HCEC 1CT (cell line): ENCODE results near the gene HIGD1C.
"Not testable (repeated sequence)": the region's sequence is repeated elsewhere in the genome, so short reads cannot be mapped to it uniquely, and the experiment has no call there.

Experiments
- DNase-seq: peaks from one replicate; pipeline ENCODE4 v3.0.0-alpha.2; 2017

The HIGD1C gene

DNA sequence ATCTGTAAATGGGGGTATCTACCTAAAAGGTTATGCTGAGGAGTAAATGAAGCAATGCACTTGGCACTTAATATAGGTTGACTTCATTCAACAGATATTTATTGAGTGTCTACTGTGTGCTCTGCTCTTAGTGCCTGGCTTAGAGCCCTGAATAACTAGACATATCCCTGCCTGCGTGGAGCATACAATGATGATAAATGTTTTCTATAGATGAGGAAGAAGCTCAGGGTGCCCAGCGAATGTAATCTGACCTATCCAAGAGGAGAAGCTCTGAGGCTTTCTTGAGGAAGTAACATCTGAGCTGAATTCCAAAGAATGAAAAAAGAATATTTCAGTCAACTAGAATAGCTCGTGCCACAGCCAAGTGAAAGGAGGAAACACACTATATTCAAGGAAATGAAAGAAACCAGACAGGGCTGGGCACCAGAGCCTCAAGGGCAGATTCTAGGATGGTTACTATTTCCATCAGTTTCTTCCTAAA, 17.9 kb upstream of the HIGD1C start:
- peak; percentile 61 for DNase-seq

- DNase-seq, result peak; percentile 58
Observed at GRCh38 chr12:50934981-50935807, 17.1 kb upstream of the HIGD1C start.

- no peak for DNase-seq
Observed at GRCh38 chr12:50936821-50937530, 15.4 kb upstream of the HIGD1C start.

GRCh38 chr12:50937653-50938052, 14.7 kb upstream of the HIGD1C start:
- DNase-seq, result no peak

DNA sequence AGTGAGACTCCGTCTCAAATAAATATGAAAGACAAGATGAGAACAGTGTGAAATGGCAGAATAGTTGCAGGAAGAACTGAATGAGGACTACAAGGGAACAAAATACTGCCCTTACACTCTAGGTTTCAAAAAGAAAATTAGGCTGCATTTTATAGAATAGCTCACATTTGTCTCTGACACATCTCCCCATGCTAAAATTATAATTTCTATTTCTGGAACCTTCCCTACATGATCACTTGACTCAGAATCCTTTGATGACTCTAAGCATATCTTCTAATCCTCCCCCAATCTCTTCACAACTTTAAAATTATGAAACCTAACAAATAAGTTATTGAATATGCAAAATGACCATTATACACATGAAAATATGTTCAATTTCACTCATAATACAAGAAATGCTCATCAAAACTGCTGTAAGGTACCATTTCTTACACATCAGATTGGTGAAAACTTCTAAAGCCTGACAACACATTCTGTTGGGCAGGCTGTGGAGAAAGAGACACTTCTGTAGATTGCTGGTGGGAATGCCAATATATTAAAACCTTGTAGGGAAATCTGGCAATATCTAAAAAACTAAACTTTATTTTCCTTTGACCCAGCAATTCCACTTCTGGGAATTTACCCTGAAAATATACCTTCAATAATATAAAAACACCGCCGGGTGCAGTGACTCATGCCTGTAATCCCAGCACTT, 4.3 kb upstream of the HIGD1C start:
- no peak for DNase-seq

GRCh38 chr12:50948798-50949197, 3.5 kb upstream of the HIGD1C start:
- DNase-seq, result no peak

GRCh38 chr12:50949801-50950302, 2.5 kb upstream of the HIGD1C start:
- no peak for DNase-seq

GRCh38 chr12:50951112-50951511, 1.2 kb upstream of the HIGD1C start:
- DNase-seq, result no peak

DNA sequence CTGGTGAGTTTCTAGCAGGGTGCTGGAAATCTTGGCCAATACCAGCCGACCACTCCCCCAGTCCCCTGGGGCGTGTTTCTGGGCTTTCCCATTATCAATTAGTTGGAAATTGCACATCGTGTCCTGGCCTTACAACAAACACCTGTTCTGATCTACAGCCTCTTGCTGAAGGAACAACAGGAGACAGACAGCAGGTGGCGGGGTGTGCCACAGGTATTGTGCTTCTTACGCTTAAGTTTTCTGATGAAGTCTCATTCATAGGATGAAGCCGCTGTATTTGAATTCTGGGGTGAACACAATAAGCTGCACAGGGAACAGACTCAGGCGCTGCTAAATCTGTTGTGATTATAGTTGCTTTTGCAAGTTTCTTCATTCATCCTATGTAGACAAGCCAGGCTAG, 703 bp downstream of the HIGD1C start:
- DNase-seq, result no peak

DNA sequence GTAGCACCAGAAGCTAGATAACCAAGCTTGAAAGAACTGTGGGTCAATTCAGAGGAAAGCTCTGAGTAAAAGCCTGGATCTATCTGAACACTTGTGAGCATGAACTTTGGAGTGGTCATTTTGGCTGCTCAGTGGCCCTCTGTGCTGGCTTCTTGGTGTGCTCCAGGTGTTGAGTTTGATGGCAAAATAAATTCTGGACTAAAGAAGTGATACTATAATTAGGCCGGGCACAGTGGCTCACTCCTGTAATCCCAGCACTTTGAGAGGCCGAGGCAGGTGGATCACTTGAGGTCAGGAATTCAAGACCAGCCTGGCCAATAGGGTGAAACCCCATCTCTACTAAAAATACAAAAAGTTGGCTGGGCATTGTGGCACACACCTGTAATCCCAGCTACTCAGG, 2.4 kb downstream of the HIGD1C start:
- not testable (repeated sequence) for DNase-seq

- DNase-seq, result no peak
Observed at GRCh38 chr12:50955288-50955687, 2.9 kb downstream of the HIGD1C start.

GRCh38 chr12:50955697-50956096, 3.4 kb downstream of the HIGD1C start:
- no peak for DNase-seq

GRCh38 chr12:50960130-50960529, 7.8 kb downstream of the HIGD1C start:
- DNase-seq, result no peak

- peak; percentile 20 for DNase-seq
Observed at GRCh38 chr12:50961708-50962107, 9.4 kb downstream of the HIGD1C start.

DNA sequence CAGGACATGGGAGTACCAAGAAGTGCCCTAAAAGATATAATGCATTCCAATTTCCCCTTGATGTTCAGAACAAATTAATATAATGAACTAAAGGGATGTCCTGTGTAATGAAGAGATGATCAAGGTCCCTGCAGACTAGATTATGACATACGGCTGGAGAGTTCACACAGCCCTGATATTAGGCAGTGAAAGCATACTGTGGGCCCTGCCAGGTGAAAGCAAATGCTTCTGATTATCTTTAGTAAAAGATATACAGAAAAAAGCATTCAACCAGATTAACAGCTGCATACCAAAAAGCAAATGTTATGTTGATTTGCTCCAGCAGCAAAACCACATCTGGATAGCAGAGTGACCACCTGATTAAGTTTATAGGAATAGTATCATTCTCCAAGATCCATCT, 12.1 kb downstream of the HIGD1C start:
- DNase-seq, result no peak

GRCh38 chr12:50971946-50972345, 19.6 kb downstream of the HIGD1C start:
- peak; percentile 55 for DNase-seq

GRCh38 chr12:50979369-50980052, 27.2 kb downstream of the HIGD1C start:
- no peak for DNase-seq

- no peak for DNase-seq
Observed at GRCh38 chr12:50980545-50980944, 28.2 kb downstream of the HIGD1C start.

DNA sequence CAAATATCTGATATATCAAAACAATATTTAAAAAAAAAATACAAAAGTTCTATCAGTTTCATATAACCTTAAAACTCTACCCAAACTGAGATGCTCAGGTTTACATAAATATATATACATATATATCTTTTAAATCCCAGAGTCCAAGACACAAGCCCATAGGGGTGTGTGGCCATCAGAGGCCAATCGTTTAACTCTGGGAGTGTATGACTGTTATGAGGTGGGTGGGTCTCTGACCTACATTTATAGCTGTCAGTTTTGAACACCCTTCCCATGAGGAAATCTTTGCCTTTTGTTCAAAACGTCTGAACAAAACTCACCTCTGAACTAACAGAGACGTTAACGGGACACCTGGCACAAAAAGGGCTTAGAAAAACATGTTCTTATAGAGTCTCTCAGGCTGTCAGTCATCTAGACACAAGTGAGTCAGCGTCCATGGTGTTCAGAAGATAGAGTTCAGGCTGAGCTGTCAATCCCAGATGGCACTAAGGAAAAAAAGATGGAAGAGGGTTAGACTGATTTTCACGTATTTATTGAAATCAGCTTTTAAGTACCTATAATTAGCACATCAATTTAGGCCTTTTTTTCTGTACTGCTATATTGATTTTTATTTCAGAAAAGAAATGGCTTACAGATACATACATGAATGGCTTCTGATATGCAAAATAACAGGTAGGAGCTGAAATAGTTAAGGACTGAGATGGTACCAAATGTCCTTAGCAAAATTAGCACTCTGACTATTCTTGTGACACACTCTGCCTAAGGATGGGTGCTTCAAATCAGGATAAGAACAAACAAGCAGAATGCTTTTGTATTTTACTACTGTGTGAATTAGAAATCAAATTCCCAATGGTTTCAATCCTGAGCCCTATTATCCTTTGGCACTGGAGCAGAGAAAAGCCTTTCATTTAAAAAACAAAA, 29.2 kb downstream of the HIGD1C start:
- DNase-seq, result no peak

DNA sequence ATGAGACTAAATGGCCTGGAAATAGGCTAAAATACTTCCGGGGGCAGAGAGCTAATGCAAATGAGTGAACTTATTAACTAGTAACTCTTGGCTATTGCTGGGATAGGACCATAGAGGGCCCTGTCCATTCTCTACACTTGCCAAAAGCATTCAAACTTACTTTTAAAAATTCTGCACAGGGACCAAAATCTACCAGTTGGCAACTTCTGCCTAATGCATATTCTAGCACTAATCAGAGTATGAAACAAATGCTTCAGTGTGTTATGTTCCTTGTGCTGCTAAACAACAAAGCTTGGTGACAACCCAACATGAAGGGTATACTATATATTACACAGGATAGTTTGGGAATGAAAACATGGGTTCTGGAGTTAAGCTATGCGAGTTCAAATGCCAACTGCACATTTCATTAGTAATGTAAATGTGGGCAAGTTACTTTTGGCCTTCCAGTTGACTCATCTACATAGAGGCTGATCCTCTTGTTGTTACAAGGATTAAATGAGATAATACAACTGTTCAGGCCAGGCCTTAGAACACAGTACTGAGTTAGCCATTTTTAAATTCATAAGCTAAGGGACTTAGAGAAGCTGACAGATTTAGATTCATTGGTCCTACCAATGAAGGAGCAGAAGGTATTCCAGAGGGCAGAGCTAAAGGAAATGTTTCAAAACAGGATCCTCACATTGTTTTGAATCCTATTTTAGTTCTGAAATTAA, 32.4 kb downstream of the HIGD1C start:
- DNase-seq, result peak; percentile 64

DNA sequence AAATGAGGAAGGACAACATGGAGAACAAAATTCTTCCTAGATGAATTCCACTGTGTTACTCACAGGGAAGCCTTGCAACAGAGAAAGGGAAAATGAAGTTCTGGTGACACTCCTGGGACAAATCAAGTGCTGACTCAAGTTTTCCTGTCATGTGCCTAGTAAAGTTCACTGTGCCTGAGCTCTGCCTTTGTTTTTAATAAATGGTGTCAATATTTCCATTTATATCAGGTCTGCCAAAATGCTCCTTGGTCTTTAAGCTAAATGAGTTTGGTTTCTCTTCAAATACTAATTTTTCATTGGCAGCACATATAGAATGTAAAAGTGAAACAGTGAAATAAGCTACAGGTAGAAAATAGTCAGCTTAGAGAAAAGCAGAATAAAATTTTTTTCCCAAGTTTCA, 33.0 kb downstream of the HIGD1C start:
- DNase-seq, result peak; percentile 78
